ENCODE data around the gene PIP5K1B. TPM values are rescaled to one million over a fixed set of nuclear protein-coding genes. Genes with fewer than 3 reads are reported as not detected.

PIP5K1B gene
- total RNA-seq, 2 experiments from 2014 or later: 2.3 to 3.1 TPM

DNA sequence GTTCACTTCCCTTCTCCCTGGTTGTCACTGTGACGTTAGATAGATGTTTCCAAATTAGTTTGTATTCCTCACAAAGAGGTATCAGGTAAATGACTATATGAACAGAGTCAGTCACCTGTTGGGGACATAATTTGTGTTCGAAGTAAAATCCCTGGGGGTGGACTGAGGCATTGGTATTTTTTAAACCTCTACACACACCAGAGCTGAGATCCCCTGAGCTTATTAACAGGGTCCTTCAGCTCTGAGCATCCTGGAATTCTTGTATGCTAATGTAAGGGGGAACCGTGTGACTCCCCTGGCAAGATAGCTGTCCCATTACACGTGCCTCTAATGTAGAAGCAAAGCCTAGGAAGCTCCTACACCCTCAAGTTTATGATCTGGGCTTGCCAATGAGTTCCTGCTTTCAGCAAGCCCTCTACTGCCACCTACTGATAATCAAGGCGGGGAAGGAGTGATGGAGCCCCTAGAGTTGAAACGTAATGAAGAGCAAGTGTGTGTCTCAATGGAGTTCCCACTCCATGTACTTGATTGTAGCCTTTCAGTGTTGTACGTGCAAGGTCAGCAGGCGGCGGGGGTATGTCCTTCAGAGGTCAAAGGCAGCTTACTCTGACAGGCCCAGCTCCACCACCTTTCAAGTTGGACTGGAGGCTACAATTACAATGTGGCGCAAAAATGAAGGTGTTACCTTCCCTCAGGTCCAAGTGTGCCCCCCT lies 294.5 kb downstream of the PIP5K1B start:
- ChIA-PET CTCF (interaction anchor here (0.6 to 1.3 kb wide), 7 partner anchors 11 to 418 kb away, joined by 3 to 4 read pairs (median 3); no protein-coding TSS in a partner anchor), POLR2A (interaction anchor here (0.5 kb wide), 1 partner anchor 418 kb away, joined by 3 read pairs; no protein-coding TSS in a partner anchor)

DNA sequence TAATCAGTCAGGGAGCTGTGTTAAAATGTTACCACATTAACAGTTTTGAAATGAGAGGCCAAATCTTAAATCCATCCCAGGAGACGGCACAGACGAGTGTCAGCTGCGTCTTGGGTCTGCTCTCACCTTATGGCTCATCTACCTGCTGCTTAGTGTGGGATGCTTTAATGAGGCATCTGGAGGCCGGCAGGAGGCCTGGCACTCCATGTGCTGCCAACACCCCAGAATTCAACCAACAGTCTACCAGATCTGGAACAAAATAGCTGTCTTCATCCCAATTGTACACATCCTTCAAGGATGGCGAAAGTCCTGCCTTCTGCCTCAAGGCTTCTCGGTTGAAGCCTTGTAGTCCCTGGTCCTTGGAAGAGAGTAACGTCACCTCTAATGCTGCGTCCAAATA lies 296.9 kb downstream of the PIP5K1B start:
- ChIA-PET POLR2A (no interaction called here), CTCF (no interaction called here)

GRCh38 chr9:69003051-69003450 lies 298.0 kb downstream of the PIP5K1B start:
- POLR2A ChIA-PET: no interaction called here
- CTCF ChIA-PET: no interaction called here

DNA sequence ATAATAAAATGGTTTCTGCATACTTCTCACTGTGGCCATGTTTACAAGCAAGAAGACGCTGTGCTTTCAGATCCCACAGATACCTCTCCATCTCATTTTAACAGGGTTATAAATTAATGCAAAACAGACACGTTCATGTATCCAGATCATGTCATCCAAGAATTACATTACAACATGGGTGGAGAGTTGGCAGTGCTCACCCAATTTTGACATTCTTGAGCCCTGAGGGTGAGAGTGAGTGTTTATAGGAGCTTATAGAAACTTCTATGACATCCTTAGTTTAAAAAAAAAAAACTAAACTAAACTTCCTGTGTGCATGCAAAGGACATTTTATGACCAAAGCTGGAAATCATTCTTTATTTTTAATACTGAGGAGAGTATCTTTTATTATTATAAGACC lies 299.8 kb downstream of the PIP5K1B start:
- POLR2A ChIA-PET: no interaction called here
- CTCF ChIA-PET: interaction anchor here (1.3 kb wide), 1 partner anchor 422 kb away, joined by 3 read pairs; no protein-coding TSS in a partner anchor

GRCh38 chr9:69009708-69010107 lies 304.7 kb downstream of the PIP5K1B start:
- CTCF ChIA-PET: no interaction called here
- POLR2A ChIA-PET: no interaction called here

DNA sequence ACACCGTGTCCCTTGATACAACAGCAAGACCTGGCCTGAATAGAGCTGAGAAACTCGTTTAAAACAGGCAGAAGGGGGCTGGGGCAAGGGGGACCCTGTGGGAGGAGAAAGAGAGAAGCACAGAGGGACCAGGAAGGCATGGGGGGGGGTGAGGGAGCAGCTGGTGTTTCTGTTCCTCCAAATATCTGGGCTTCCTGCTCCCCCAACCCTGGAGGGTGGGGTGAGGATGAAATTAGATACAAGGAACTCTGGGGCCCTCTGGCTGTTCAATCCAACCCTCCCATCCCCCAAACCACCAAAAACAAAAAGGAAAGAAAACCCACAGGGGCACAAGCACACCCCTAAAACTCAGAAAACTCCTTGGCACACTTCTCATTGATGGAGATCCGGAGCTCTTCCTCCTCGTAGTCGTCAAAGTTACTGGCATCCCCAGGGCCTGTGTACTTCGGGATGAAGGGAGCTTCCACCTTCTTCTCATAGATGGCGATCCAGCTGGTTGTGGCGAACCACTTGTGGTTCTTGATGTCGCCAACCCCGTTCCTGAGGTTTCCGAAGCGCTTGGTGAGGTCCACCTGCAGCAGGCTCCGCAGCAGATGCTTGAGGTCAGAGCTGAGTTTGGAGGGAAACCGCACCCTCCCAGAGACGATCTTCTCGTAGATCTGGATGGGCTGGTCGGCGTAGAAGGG lies 307.8 kb downstream of the PIP5K1B start:
- CTCF ChIA-PET: interaction anchor here (0.8 kb wide), 1 partner anchor 14 kb away, joined by 3 read pairs; no protein-coding TSS in a partner anchor
- POLR2A ChIA-PET: no interaction called here

- ChIA-PET POLR2A (no interaction called here), CTCF (interaction anchor here (0.8 kb wide), 1 partner anchor 13 kb away, joined by 3 read pairs; no protein-coding TSS in a partner anchor)
Measured at GRCh38 chr9:69013382-69013727, 308.3 kb downstream of the PIP5K1B start.

GRCh38 chr9:69014013-69014412 lies 309.0 kb downstream of the PIP5K1B start, which contains the start of gene PRKACG:
Gene PRKACG (minus strand): TSS chr9:69014113. CDS start chr9:69014092, 21 bp downstream.
- ChIA-PET POLR2A (no interaction called here), CTCF (interaction anchor here (0.8 kb wide), 1 partner anchor 13 kb away, joined by 3 read pairs; no protein-coding TSS in a partner anchor)

DNA sequence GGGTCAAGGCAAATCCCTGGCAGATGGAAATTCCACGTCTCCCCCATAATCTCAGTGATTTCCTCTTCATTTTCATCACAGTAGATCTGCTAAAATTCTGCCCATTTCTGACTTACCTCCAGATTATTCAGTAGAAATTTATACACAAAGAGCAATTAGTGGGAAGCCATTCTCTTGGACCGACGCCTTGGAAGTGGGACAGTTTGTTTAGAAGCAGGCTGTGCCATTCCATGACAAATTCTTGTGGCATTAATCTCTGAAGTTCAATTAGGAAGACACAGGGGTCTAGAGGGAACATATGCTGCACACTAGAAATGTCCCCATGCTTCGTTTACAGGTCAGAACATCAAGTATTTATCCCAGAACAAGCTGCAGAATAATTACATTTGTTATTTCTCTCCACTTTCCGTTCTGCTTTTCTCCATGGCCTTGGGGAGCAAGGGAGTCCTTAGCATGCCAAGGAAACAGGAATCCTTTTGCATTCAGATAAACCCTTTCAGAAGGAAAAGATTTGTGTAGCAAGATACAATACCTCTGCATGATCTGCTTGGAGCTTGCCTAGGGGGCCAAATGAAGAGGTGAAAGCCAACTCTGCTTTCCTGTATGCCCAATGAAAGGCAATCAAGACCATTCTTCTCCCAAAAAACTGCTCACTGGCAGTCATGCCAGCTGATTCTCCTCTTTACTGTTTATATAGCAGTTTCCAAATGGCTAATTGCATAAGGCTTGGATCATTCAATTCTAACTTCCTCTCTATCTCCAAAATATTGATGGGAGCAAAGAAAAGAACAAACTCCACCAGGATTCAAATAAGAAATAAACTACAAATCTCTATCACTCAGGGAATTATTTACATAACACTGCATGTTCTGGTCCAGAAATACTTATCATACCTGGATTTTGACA lies 311.4 kb downstream of the PIP5K1B start:
- ChIA-PET CTCF (no interaction called here), POLR2A (no interaction called here)

DNA sequence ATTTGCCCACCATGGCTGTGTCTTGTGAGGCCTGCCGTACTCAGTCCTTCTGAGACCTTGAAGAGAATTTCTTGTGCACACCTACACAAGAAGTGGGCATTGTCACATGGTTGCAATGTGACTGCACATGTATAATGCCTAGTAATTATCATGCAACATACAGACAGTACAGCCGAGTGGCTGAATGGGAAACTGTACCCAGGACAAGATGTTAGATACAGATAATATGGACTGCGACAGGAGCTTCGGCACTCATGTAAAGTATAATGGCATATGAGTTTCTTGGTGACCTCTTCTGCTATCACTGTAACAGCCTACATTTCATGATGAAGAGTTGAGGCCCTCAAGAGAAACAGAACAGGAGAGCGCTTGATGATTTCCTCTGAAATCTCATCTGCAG lies 313.7 kb downstream of the PIP5K1B start:
- ChIA-PET POLR2A (no interaction called here), CTCF (interaction anchor here (0.6 to 1.4 kb wide), 2 partner anchors 17 to 87 kb away, joined by 3 read pairs; partner anchors contain the start of gene FXN)

- CTCF ChIA-PET: interaction anchor here (0.7 to 1.4 kb wide), 2 partner anchors 15 to 41 kb away, joined by 3 read pairs; partner anchors contain the start of gene FXN
- POLR2A ChIA-PET: no interaction called here
Measured at GRCh38 chr9:69019808-69020207, 314.8 kb downstream of the PIP5K1B start.

DNA sequence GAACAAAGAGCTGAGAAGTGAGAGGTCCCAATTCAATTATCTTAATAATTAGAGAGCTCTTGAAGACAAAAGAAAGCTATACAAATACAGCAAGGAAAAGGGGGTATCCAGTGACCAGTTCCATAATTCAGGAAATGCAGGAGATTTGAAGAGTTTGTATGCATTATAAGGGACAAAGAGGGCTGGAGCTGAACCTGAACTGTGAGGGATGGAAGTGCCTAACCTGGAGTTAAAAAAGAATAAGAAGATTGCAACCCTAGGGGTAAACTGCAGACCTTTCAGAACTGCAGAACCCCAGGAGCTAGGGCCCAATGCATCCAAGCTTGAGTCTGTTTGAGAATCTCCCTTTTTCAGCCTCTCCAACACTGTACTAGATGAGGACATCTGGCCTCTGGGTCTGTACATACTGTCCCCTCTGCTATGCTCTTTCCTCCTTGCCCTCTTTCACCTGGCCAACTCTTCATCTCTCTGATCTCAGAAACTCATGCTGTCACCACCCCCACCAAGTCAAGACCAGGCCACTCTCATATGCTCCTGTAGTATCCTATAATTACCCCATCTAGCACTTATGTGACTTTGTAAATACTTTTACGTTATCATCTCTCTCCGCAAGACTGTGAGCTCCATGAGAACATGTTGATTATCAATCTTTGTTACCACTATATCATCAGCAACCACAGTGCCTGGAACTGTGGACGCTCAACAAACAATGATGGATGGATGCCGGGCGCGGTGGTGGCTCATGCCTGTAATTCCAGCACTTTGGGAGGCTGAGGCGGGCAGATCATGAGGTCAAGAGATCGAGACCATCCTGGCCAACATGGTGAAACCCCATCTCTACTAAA lies 315.5 kb downstream of the PIP5K1B start:
- ChIA-PET CTCF (interaction anchor here (0.7 to 1.4 kb wide), 3 partner anchors 15 to 42 kb away, joined by 3 to 4 read pairs (median 3); partner anchors contain the start of gene FXN), POLR2A (no interaction called here)

GRCh38 chr9:69023650-69024049 lies 318.6 kb downstream of the PIP5K1B start:
- ChIA-PET CTCF (interaction anchor here (1.3 kb wide), 1 partner anchor 12 kb away, joined by 4 read pairs; the partner anchor contains the start of gene FXN), POLR2A (no interaction called here)

DNA sequence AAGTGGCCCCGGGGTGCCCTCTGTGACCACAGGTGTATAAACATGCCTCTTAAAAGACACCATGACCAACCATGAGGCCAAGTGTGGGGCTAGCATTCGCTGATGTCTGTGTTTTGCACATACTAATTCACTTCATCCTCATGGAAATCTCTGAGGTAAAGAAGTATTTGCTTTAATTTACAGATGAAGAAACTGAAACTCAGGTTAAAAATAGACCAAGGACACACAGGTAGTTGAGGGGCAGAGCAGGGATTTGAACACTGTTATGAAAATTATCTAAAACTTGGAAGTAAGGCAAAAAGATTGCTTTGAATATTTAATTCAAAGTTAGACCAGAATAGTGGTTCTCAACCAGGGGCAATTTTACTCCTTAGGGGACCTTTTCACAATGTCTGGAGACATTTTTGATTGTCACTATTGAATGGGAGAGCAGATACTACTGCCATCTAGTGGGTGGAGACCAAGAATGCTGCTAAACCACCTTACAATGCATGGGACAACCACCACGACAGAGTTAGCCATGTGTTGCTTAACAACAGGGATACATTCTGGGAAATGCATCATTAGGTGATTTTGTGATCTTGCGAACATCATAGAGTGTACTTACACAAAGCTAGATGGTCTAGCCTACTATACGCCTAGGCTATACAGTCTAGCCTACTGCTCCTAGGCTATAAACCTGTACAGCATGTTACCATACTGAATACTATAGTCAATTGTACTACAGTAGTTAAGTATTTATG lies 322.5 kb downstream of the PIP5K1B start:
- ChIA-PET CTCF (interaction anchor here (1.0 kb wide), 1 partner anchor 8 kb away, joined by 3 read pairs; the partner anchor contains the start of gene FXN), POLR2A (no interaction called here)

DNA sequence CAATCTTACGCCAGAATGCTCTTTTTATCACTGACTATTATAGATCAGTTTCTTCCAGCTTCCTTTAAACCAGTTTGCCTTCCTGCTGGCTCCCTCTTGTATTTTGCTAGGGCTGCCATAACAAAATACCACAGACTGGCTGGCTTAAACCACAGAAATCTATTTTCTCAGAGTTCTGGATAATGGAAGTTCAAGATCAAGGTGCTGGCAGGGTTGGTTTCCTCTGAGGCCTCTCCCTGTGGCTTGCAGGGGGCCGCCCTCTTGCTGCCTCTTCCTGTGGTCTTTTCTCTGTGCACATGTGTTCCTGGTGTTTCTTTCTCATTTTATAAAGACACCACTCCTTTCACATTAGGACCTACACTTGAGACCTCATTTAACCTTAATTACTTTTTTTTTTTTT lies 323.7 kb downstream of the PIP5K1B start:
- POLR2A ChIA-PET: no interaction called here

GRCh38 chr9:69029535-69029934 lies 324.5 kb downstream of the PIP5K1B start:
- ChIA-PET POLR2A (no interaction called here), CTCF (no interaction called here)

More for the DNA sequence above, 323.7 kb downstream of the PIP5K1B start:
- CTCF ChIA-PET: interaction anchor here (1.2 kb wide), 1 partner anchor 164 kb away, joined by 3 read pairs; no protein-coding TSS in a partner anchor

DNA sequence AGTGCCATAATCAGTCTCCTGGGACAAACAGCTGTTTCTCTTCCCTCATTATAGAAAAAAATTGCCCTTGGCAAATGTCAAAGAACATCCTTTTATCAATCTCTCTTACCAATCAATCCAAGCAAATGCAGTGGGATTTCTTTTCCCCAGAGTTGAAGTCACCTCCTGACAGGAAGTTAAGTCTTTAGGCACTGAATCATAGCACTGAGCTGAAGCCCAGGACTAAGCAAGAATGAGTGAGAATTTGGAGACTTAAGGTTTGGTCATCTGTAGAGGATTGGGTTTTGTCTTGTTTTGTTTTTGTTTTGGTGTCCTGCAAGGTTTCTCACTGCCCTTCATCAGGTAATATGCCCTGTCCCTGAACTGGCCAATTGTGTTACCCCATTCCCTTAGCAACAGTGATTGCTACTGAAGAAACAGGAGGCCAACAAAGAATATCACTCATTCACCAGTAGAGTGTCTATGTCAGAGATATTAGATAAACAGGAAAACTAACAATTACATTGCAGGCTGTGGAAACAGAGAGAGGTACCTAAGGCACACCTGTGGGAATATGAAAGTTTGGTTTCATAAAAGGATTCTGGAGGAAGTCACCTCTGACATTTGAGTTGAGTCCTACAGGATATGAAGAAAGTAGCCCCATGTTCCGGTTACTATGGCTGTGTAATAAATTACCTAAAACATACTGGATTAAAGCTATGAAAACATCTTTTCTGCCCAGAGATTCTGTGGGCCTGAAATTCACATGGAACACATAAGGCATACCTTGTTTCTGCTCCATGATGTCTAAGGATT lies 326.0 kb downstream of the PIP5K1B start:
- ChIA-PET POLR2A (no interaction called here), CTCF (no interaction called here)

All from activated CD8-positive, alpha-beta memory T cell treated with anti-CD3 and anti-CD28 coated beads for 36 hours (primary cell).